Cardiac fibroblast (primary cell): ENCODE data around the gene SLC4A4.

Experiments used
- DNase-seq, 2 donors: peaks; one replicate each; pipeline versions ENCODE4 v3.0.0 to v3.0.0-alpha.2; 2010; ENCODE audit warnings: low read depth in 2 of 2
- H3K4me3 ChIP-seq, 2 donors: replicated peaks in 1 of 2; 1 replicate in 1 of 2; 2 replicates in 1 of 2; pipeline ENCODE4 v1.5.1; 2011; ENCODE audit warnings: low read depth in 2 of 2, low read length in 2 of 2, mild to moderate bottlenecking in 2 of 2, moderate library complexity in 1 of 2
- CTCF ChIP-seq: IDR thresholded peaks from one replicate; pipeline ENCODE4 v1.5.1; 2011; ENCODE audit warnings: low read depth, mild to moderate bottlenecking, low read length, inconsistent platforms

SLC4A4 gene

GRCh38 chr4:71541541-71541940 is 202.7 kb downstream of the SLC4A4 start:
- DNase-seq: no peak
- H3K4me3 ChIP-seq: no peak overlapping the region
- no peak for TF ChIP-seq CTCF

GRCh38 chr4:71545168-71545567 is 206.3 kb downstream of the SLC4A4 start:
- H3K4me3 ChIP-seq: no peak overlapping the region
- peak in 1 of 2 donors; percentile 59 for DNase-seq
- no peak for TF ChIP-seq CTCF

- H3K4me3 ChIP-seq: no peak overlapping the region
- no peak for TF ChIP-seq CTCF
- DNase-seq: peak in 1 of 2 donors; percentile 26
These were observed 210.8 kb downstream of the SLC4A4 start for GRCh38 chr4:71549516-71550160.

- TF ChIP-seq CTCF: peak; percentile 6
- H3K4me3 ChIP-seq: no peak overlapping the region
- DNase-seq: peak; percentile 51 to 59
These were observed 211.7 kb downstream of the SLC4A4 start for GRCh38 chr4:71550220-71551165.

- DNase-seq: peak; percentile 58 to 61
- no peak overlapping the region for H3K4me3 ChIP-seq
- TF ChIP-seq CTCF: peak; percentile 55
These were observed 214.8 kb downstream of the SLC4A4 start for GRCh38 chr4:71553605-71554004.

- H3K4me3 ChIP-seq: no peak overlapping the region
- no peak for DNase-seq
- no peak for TF ChIP-seq CTCF
These were observed 215.2 kb downstream of the SLC4A4 start for GRCh38 chr4:71554025-71554424.
